Activated effector memory CD4-positive, alpha-beta T cell treated with anti-CD3 and anti-CD28 coated beads, Interleukin-2, amount 50 U/mL, for 16 hours (primary cell): ENCODE results near the gene ACIN1.

ENCODE experiments used
- DNase-seq: peaks from one replicate; pipeline ENCODE4 v3.0.0-alpha.2; 2020

ACIN1 gene

DNA sequence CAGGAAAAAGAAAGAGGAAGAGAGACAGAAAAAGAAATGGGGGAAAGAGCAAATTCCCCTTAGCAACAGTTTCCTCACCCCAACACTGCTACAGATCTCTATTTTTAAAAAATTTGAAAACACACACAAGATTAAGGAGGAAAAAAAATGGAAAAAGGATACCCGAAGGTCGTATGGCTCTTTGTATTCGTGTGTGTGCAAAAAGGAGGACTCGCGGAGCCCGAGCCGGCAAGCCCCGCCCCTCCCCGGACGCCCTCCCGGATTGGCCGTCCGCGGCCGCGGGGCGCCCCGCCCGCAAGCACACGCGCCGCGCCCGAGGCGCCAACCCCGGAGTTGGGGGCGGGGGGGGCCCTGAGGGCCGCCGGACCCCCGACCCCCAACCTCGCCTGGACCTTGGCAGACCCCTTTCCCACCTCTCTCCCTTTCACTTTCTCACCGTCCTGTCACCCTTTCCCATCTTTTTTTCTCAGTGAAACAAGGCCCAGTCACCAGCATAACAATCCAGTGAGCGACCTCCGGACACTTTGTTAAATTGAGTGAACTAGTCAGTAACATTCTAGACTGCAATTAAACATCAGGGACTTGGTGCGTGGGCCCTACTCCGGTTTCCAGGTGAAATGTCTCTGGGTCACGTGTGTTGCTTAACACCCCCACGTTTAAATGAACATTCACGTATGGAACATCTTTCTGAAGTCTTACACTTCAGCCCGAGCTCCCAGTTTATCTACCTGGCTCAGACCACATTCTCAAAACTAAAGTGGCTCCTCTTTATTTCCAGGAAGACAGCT, 84.8 kb downstream of the ACIN1 start, which contains the start of gene C14orf93:
C14orf93 (minus strand) TSS at position 205 of the 788 bp plus-strand sequence. CDS start 11,120 bp downstream, outside the sequence.
- DNase-seq: peak; percentile 93

DNA sequence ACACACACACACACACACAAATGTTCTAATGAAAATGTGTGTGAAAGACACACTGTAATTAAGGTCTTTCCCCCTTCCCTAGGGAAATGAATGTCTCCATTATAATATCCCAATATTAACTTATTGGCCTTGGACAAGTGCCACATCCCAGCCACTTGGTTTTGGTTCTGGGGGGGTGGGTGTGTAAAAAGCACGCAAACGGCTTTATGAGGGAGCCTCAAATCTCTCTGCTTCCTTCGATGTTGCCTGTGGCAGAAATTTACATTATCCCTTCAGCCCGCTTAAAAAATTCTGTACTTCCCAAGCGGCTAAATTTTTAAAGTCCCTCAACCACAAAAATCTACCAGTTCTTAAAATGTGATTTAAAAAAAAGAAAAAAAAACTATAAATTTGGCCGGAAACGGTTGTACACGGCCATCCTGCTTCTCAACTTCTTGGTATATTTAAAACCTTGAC, 85.4 kb downstream of the ACIN1 start:
- no peak for DNase-seq

DNA sequence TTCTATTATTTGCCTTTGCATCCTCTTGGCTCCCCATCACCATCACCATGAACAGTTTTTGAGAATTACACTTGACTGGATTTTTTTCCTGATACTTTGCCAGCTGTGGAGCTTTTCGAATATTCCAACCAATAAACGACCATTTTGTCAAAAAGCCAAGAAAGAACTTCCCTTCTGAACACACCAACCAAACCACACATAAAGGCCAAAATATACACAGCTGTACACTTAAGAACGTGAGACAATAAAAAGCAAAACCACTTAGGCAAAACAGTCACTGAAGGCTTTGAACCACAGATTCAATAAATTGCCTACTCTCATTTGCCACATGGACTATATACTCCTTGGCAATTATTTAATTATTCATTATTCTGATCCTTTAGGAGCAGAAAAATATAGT, 86.1 kb downstream of the ACIN1 start:
- no peak for DNase-seq
